GM18870 (cell line): Measurements from ENCODE around the gene MLEC.

Experiments used
- ATAC-seq: cut with Tn5 transposase; IDR thresholded peaks from one replicate; pipeline ENCODE4 v1.9.1; 2021; ENCODE audit warnings: moderate library complexity; ENCODE audit not compliant: unreplicated experiment

Gene MLEC

GRCh38 chr12:120690978-120691377, 4.0 kb downstream of the MLEC start:
- ATAC-seq = no peak

DNA sequence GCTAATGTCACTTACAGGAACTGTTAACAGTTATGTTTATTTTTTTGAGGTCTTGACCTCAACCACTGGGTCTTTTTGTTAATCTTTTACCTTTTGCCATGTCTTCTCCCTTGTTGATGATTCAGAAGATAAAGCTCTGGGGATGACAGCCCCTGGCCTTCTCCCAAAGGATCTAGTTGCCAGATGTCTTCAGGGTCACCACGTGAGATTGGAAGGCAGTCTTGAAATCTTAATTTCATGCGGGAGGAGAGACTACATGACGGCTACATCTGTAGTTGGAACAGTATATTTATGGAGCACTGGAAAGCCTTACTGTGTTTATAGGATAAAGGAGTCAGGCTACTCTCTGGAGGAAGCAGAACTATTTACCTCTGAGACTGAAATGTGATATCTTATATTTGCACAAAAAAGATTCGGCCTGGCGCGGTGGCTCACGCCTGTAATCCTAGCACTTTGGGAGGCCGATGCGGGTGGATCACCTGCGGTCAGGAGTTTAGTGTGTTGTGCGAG, 5.6 kb downstream of the MLEC start:
- no peak for ATAC-seq

DNA sequence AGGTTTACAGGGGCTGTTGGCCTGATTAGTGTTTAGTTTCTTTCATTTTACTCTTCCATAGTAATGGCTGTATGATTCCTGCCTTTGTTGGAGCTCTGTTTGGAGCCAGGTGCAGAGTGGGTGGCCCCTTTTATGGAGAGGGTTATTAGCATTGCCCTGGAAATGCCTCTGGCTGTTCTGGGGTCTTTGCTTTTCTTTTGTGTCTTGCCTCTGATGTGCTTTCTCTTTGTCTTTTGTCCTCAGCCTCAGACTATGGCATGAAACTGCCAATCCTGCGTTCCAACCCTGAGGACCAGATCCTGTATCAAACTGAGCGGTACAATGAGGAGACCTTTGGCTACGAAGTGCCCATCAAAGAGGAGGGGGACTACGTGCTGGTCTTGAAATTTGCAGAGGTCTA, 6.9 kb downstream of the MLEC start:
- ATAC-seq = no peak

DNA sequence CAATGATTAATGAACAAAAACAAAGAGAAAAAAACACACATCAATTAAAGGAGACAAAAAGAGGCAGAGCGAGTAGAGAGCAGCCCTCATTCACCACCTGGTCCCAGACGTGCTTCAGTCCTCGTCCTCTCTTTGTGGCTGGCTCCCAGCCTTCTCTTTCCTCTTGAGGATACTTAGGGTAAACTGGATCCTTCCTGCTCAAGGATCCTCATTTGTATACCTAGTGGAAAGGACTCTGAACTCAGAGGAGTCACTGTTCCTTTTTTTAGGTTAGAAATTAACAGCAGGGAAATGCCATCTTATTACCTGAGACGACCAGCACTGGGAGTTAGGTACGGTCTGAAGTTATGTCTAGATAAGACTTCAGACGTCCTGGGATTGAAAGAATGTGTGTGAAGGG, 9.7 kb downstream of the MLEC start:
- ATAC-seq = no peak

- ATAC-seq = no peak
Measured at GRCh38 chr12:120697344-120697743, 10.4 kb downstream of the MLEC start.

- no peak for ATAC-seq
Measured at GRCh38 chr12:120698665-120699064, 11.7 kb downstream of the MLEC start.

DNA sequence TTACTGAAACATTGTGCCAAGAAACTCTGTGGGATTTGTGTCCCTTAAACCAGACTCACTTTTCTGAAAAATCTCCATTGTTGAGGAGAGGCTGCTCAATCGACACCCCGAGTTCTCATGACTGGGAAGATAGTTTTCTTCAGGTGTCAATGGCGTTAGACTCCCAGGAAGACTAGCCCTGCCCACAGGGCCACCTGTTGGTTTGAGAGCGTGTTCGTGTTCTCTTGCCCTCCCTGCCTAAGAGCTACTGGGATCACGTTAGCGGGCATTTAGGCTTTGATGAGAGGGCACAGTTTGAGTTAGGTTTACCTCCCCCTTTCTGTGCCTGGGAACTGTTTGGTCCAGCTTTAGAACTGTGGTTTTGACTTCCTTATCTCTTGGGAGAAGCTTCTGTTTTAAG, 12.6 kb downstream of the MLEC start:
- no peak for ATAC-seq

DNA sequence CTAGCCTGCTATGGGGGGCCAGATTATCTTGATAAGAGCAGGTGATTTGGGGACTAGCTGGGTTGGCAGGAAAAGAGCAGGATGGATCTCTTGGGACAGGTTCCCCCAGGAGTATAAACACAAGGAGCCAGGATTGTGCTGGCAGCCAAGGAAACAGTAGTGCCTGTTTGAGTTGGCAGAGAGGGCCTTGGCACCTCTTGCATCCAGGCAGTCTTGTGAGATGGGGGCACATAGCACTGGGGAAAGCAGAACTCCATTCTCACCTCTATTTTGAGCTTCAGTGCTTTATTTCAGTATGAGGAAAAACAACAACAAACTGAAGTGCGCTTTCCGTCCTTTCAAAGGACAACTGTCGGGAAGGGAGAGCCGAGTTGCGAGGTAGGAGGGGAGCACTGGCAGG, 13.9 kb downstream of the MLEC start:
- no peak for ATAC-seq

- ATAC-seq = no peak
Measured at GRCh38 chr12:120702637-120703036, 15.7 kb downstream of the MLEC start.

DNA sequence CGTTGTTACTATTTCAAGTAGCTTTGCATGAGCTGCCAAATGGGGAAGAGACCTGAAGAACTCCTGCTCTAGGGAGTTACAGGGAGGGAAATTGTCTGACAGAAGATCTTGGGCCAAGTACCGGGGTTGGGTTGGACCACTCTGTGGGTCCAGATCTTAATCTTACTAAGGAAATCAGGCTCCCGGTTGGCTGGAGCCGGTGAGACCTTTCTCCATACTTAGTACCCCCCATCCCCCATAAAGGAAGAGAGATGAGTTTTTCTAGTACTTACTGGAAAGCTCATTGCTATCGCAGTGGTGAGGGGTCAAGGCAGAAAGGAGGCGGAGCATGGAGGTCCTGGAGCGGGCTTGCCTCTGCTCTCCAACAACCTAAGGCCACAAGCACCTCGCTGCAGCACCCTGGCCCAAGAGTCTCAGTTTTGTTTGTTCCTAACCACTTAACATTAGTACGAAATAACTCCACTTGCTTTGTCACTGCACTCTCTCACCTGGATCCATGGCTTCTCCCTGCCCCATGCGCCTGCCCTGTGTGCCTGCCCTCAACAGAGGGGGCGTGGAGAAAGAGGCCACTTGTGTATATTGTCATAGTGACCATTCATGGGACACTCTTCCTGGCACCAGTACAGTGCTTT, 16.5 kb downstream of the MLEC start:
- ATAC-seq = no peak

DNA sequence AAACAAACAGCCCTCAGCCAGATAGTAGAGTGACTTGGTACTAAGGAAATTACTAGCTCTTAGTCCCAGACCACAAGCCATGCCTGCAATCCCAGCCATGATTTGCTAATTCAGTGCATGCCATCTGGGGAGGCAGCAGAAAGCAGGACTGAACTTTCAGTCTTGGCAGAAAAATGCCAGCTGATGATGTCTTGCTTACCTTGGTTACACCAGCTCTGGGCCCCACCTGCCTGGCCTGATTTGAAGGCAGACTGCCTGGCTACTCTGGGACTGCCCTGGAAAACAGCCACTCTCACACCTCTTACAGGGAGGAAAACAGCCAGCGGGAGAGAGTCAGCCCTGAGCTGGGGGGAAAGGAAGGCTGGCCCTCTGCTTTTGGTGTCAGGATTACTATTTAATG, 18.7 kb downstream of the MLEC start:
- no peak for ATAC-seq

DNA sequence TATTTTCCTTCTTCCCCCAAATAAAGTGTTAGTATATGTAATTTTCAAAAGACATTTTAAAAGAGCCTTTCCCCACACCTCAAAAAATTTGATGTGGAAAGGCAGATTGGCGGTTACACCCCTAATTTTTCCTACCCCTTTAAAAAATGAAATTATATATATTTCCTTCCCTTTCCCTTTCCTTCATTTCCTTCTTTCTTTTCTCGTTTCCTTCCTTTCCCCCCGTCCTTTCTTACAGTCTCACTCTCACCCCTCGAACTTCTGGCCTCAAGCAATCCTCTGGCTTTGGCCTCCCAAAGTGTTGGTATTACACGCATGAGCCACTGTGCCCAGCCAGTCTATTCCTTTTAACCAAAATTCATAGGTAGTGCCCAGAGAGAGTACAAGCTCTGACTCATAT, 19.1 kb downstream of the MLEC start:
- ATAC-seq = no peak

DNA sequence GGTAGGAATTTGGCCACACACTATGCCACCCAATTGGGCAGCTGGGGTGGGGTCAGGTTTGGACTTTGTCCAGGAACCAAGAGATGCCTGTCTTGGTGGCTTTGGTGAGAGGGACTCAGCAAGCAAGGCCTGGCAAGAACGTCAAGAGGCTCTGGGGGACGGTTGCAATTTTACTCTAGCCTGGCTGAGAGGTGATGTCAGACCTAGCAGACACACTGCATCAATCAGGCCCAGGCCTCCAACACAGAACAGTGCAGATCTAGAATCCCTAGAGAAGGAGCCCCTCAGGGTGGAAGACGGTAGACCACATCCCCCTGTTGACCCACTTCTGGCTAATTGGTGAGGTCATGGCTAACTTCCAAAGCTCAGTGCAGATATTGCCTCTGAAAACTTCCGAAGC, 21.7 kb downstream of the MLEC start:
- ATAC-seq = no peak

- ATAC-seq = no peak
Measured at GRCh38 chr12:120710031-120710804, 23.3 kb downstream of the MLEC start, which contains the start of gene UNC119B. UNC119B (plus strand) TSS chr12:120710458; CDS start chr12:120710475, 17 bp downstream.

- no peak for ATAC-seq
Measured at GRCh38 chr12:120710805-120711296, 23.9 kb downstream of the MLEC start.

GRCh38 chr12:120711411-120711810, 24.5 kb downstream of the MLEC start:
- ATAC-seq = no peak

GRCh38 chr12:120712610-120713009, 25.7 kb downstream of the MLEC start:
- no peak for ATAC-seq

GRCh38 chr12:120713861-120714482, 27.0 kb downstream of the MLEC start:
- ATAC-seq = no peak

GRCh38 chr12:120718055-120718454, 31.1 kb downstream of the MLEC start:
- no peak for ATAC-seq

- no peak for ATAC-seq
Measured at GRCh38 chr12:120719072-120719471, 32.1 kb downstream of the MLEC start.

DNA sequence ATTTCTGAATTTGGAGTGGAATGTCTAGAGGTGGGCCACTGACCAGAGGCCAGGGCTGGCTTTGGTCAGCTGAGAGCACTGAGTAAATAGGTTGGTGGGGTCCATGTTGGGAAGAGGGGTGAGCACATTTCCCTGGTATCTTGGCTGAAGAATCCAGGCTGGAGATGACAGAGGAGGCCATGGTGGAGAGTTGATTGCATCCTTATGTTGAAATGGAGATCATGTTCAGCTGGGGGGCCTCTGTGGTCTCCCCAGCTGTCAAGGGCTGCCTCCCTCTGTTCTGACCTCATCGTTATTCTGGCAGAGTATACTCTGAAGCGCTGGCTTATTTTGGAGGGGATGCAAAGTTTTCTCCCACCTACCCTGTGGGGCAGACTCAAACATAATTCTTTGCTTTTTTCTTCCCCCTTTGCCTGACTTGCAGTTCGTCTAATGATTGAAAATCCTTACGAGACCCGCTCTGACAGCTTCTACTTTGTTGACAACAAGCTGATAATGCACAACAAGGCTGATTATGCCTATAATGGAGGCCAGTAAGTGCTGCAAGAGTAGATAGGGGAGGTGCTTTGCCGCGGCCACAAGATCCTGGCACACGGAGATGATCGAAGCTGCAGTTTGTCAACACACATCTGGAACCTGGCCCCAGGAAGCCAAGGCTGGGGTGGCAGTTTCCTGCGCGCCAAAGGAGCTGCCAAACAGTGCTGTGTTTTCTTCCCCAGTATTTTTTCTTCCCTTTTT, 32.7 kb downstream of the MLEC start:
- ATAC-seq = no peak
